SU-DHL-6 (cell line): Measurements from ENCODE around the gene MTX3.

ENCODE experiments used
- H2AFZ ChIP-seq: fragments of 200-600 bp; sonication (generic); 2 replicates; pipeline ENCODE4 v1.6.1; 2014; ENCODE audit warnings: low read depth, mild to moderate bottlenecking, moderate library complexity, mixed read lengths, antibody characterized with exemption, low read length; ENCODE audit not compliant: severe bottlenecking
- H3F3A ChIP-seq: fragments of 200-600 bp; shearing (Covaris generic); 2 replicates; pipeline ENCODE4 v1.6.0; 2016; ENCODE audit warnings: antibody characterized with exemption, mild to moderate bottlenecking; ENCODE audit not compliant: insufficient read depth
- H3K27ac ChIP-seq: fragments of 200-600 bp; sonication (generic); 2 replicates; pipeline ENCODE4 v1.5.1; 2016; ENCODE audit warnings: low read depth, mild to moderate bottlenecking, low read length, moderate library complexity, mixed read lengths
- H3K27me3 ChIP-seq: fragments of 200-600 bp; sonication (generic), shearing (Covaris generic); 2 replicates; pipeline ENCODE4 v1.6.0; 2014; ENCODE audit warnings: mild to moderate bottlenecking, low read length
- H3K36me3 ChIP-seq: fragments of 200-600 bp; sonication (generic); 2 replicates; pipeline ENCODE4 v1.6.1; 2014; ENCODE audit warnings: mild to moderate bottlenecking, low read length, mixed read lengths
- H3K4me2 ChIP-seq: fragments of 300-600, 200-600 bp; shearing (Covaris generic), sonication (generic); 2 replicates; pipeline ENCODE4 v1.6.0; 2014; ENCODE audit warnings: low read length, low read depth, mild to moderate bottlenecking; ENCODE audit not compliant: poor library complexity, severe bottlenecking
- H3K4me3 ChIP-seq: fragments of 200-600 bp; sonication (generic); 2 replicates; pipeline ENCODE4 v1.5.1; 2014; ENCODE audit warnings: antibody characterized with exemption, low read length, mild to moderate bottlenecking, mixed read lengths; ENCODE audit not compliant: insufficient read depth, poor library complexity, severe bottlenecking
- H3K79me2 ChIP-seq: fragments of 200-600 bp; sonication (generic); 2 replicates; pipeline ENCODE4 v1.6.1; 2014; ENCODE audit warnings: mild to moderate bottlenecking, low read length, moderate library complexity; ENCODE audit not compliant: insufficient read depth
- H3K9ac ChIP-seq: fragments of 200-600 bp; sonication (generic); 2 replicates; pipeline ENCODE4 v1.7.0; 2014; ENCODE audit warnings: mild to moderate bottlenecking, low read length
- H3K9me2 ChIP-seq: fragments of 200-600 bp; sonication (generic); replicated peaks from 2 replicates; pipeline ENCODE4 v1.6.1; 2014; ENCODE audit warnings: low read length; ENCODE audit not compliant: insufficient read depth
- H3K9me3 ChIP-seq: fragments of 200-600 bp; sonication (generic); 2 replicates; pipeline ENCODE4 v1.6.1; 2014; ENCODE audit warnings: low read length, mixed read lengths; ENCODE audit not compliant: insufficient read depth
- H4K20me1 ChIP-seq: fragments of 200-600 bp; sonication (generic); 2 replicates; pipeline ENCODE4 v1.6.1; 2014; ENCODE audit warnings: low read depth, mild to moderate bottlenecking, antibody characterized with exemption, low read length, moderate library complexity, mixed read lengths
- EZH2phosphoT487 ChIP-seq: fragments of 200-600 bp; sonication (generic), shearing (Covaris generic); conservative IDR thresholded peaks from 2 replicates; pipeline ENCODE4 v1.6.1; 2018; ENCODE audit warnings: mild to moderate bottlenecking, antibody characterized with exemption, low read length, moderate library complexity, mixed read lengths
- TF ChIP-seq, protein P1 (sequence below): fragments of 200-600 bp; sonication (generic); IDR thresholded peaks from one replicate; pipeline ENCODE4 v1.5.1; 2017; ENCODE audit warnings: antibody characterized with exemption, mild to moderate bottlenecking, low read length, moderate library complexity; ENCODE audit not compliant: insufficient read depth, poor library complexity, severe bottlenecking

MTX3 gene

DNA sequence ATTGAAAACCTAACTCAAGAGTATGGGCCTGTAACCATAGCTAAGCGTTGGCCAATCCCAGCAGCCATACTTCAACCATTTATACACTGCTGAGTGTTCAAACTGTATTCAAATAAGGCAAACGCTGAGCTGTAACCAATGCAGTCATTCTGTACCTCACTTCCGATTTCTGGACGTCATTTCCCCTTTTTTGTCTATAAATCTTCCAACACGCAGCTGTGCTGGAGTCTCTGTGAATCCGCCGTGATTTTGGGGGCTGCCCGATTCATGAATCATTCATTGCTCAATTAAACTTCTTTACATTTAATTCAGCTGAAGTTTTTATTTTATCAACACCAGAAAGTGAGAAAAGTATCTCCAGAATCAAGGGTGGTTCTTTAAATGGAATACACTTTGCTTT lies 31.7 kb downstream of the MTX3 start:
- Histone ChIP-seq H3K27me3 (no peaks in the 10 kb centered on the region), H3K9me2 (no peaks in the 10 kb centered on the region), H3K4me2 (no peak overlapping the region), H3K79me2 (no peaks in the 10 kb centered on the region), H4K20me1 (no peaks in the 10 kb centered on the region), H3K36me3 (no peaks in the 10 kb centered on the region), H2AFZ (no peak overlapping the region), H3F3A (no peaks in the 10 kb centered on the region), H3K4me3 (no peak overlapping the region), H3K9ac (no peak overlapping the region), H3K9me3 (no peaks in the 10 kb centered on the region), H3K27ac (no peak overlapping the region)
- TF ChIP-seq, protein P1, sequence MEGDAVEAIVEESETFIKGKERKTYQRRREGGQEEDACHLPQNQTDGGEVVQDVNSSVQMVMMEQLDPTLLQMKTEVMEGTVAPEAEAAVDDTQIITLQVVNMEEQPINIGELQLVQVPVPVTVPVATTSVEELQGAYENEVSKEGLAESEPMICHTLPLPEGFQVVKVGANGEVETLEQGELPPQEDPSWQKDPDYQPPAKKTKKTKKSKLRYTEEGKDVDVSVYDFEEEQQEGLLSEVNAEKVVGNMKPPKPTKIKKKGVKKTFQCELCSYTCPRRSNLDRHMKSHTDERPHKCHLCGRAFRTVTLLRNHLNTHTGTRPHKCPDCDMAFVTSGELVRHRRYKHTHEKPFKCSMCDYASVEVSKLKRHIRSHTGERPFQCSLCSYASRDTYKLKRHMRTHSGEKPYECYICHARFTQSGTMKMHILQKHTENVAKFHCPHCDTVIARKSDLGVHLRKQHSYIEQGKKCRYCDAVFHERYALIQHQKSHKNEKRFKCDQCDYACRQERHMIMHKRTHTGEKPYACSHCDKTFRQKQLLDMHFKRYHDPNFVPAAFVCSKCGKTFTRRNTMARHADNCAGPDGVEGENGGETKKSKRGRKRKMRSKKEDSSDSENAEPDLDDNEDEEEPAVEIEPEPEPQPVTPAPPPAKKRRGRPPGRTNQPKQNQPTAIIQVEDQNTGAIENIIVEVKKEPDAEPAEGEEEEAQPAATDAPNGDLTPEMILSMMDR, result no peak
- TF ChIP-seq EZH2phosphoT487, result no peak

DNA sequence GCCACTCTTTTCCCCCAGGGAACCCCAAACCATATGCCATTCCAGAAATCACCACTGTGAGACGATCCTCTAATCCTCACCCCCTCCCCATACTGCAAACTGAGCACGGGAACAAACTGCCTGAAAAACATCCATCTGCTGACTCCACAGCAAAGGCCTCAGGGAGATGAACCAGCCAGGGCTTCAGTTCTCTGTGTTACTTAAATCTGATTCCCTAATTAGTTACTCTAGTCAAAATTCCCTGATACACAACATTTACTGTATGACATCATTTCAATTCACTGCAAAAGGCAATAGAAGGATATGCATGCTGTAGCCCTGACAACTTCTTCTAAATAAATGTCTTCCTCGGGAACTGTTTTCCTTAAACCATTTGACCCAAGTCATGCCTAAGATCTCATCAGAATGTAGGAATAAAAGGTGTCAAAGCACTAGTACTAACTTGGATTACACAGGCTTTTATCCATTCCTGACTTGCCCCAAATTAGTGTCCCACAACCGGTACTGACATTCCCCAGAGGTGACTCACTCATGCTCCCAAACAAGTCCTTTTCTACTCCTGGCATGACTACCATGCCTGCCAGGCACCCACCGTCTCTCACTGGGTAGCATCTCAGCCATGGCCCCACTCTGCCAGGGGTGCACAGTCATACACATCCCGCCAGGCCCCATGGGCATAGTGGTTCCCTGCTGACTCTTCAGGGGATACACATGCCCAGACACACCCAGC lies 35.0 kb downstream of the MTX3 start:
- Histone ChIP-seq H3F3A (no peaks in the 10 kb centered on the region), H3K27me3 (no peaks in the 10 kb centered on the region), H3K79me2 (no peaks in the 10 kb centered on the region), H2AFZ (no peak overlapping the region), H3K9ac (no peak overlapping the region), H3K9me2 (no peaks in the 10 kb centered on the region), H3K9me3 (no peaks in the 10 kb centered on the region), H4K20me1 (no peaks in the 10 kb centered on the region), H3K4me3 (no peak overlapping the region), H3K4me2 (no peak overlapping the region), H3K27ac (no peak overlapping the region), H3K36me3 (no peaks in the 10 kb centered on the region)
- TF ChIP-seq, protein P1, result no peak
- no peak for TF ChIP-seq EZH2phosphoT487

DNA sequence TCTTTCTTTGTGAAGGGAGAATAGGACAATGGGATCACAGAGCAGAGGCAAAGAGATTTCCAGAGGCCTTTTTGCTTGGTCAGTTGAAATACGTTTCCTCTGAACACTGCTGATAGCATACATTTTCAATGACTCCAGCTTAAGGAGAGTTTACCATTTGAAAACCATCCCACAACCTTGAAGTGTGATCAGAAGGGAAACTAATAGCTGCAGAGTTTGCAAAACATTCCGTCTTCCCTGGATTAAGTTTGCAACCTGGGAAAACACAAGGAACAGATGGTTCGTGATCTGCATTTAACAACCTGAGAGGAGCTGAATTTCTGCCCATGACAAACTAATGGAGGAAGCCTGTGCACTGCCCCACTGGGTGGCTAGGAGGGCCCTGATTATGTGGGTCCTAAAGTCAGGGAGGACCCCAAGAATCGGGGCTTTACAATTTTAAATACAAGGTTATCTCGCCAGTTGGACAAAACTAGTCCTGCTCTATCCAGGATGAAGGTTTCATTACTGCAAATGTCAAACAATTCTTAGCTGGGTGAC lies 35.6 kb downstream of the MTX3 start:
- H3K4me2 ChIP-seq, result no peak overlapping the region
- H3F3A ChIP-seq, result no peaks in the 10 kb centered on the region
- no peak overlapping the region for H3K27ac ChIP-seq
- H3K9me3 ChIP-seq, result no peaks in the 10 kb centered on the region
- H3K27me3 ChIP-seq, result no peaks in the 10 kb centered on the region
- H3K4me3 ChIP-seq, result no peak overlapping the region
- H3K9me2 ChIP-seq, result no peaks in the 10 kb centered on the region
- no peak overlapping the region for H2AFZ ChIP-seq
- TF ChIP-seq, protein P1, result no peak
- TF ChIP-seq EZH2phosphoT487, result no peak
- no peaks in the 10 kb centered on the region for H3K79me2 ChIP-seq
- H3K9ac ChIP-seq, result no peak overlapping the region
- no peaks in the 10 kb centered on the region for H3K36me3 ChIP-seq
- no peaks in the 10 kb centered on the region for H4K20me1 ChIP-seq
